SK-N-SH treated with all-trans-retinoic acid at 6 μM for 48 hours (cell line): ENCODE data around the gene OBSCN.
"Not testable (repeated sequence)": the region's sequence is repeated elsewhere in the genome, so short reads cannot be mapped to it uniquely, and the experiment has no call there.

Experiments
- ATAC-seq: fragments of 200-7000 bp; cut with Tn5 transposase; 3 replicates; pipeline ENCODE4 v1.9.1; 2020; ENCODE audit warnings: mild to moderate bottlenecking, moderate library complexity
- ARNTL ChIP-seq: fragments of 450-650 bp; formaldehyde crosslinking; IDR thresholded peaks from 2 replicates; pipeline ENCODE4 v1.5.0; 2020; ENCODE audit warnings: low read depth, mild to moderate bottlenecking, moderate library complexity, borderline replicate concordance
- BACH2 ChIP-seq: fragments of 250-450 bp; sonication (Bioruptor Pico); IDR thresholded peaks from 2 replicates; pipeline ENCODE4 v1.9.0; 2021; ENCODE audit warnings: mild to moderate bottlenecking, borderline replicate concordance
- CSDC2 ChIP-seq: fragments of 250-450 bp; sonication (Bioruptor Pico); IDR thresholded peaks from 2 replicates; pipeline ENCODE4 v1.5.0; 2020; ENCODE audit warnings: mild to moderate bottlenecking, moderate library complexity
- CSRNP3 ChIP-seq: fragments of 250-450 bp; sonication (Bioruptor Pico); IDR thresholded peaks from 2 replicates; pipeline ENCODE4 v1.5.1; 2021; ENCODE audit warnings: mild to moderate bottlenecking, moderate library complexity
- GLIS3 ChIP-seq: fragments of 250-450 bp; sonication (Bioruptor Pico); IDR thresholded peaks from 2 replicates; pipeline ENCODE4 v1.5.0; 2020; ENCODE audit warnings: mild to moderate bottlenecking, moderate library complexity
- ISL1 ChIP-seq: fragments of 250-450 bp; sonication (Bioruptor Pico); IDR thresholded peaks from 2 replicates; pipeline ENCODE4 v2.1.2; 2022; ENCODE audit warnings: mild to moderate bottlenecking, moderate library complexity
- OSR1 ChIP-seq: fragments of 250-450 bp; sonication (Bioruptor Pico); IDR thresholded peaks from 2 replicates; pipeline ENCODE4 v1.8.0; 2022; ENCODE audit warnings: moderate library complexity, mild to moderate bottlenecking, inconsistent platforms
- PPARA ChIP-seq: fragments of 250-450 bp; sonication (Bioruptor Pico); IDR thresholded peaks from 2 replicates; pipeline ENCODE4 v1.5.0; 2020; ENCODE audit warnings: mild to moderate bottlenecking, borderline replicate concordance
- RARB ChIP-seq: fragments of 250-450 bp; sonication (Bioruptor Pico); IDR thresholded peaks from 2 replicates; pipeline ENCODE4 v1.8.0; 2021; ENCODE audit warnings: mild to moderate bottlenecking, moderate library complexity
- SNAI2 ChIP-seq: fragments of 250-450 bp; sonication (Bioruptor Pico); IDR thresholded peaks from 2 replicates; pipeline ENCODE4 v1.5.0; 2020; ENCODE audit warnings: mild to moderate bottlenecking, moderate library complexity
- TCF4 ChIP-seq: fragments of 250-450 bp; sonication (Bioruptor Pico); IDR thresholded peaks from 2 replicates; pipeline ENCODE4 v1.8.0; 2021; ENCODE audit warnings: mild to moderate bottlenecking, moderate library complexity, borderline replicate concordance
- TOX ChIP-seq: fragments of 250-450 bp; sonication (Bioruptor Pico); IDR thresholded peaks from 2 replicates; pipeline ENCODE4 v1.8.0; 2021; ENCODE audit warnings: mild to moderate bottlenecking, moderate library complexity, borderline replicate concordance
- ZC3H10 ChIP-seq: fragments of 250-450 bp; sonication (Bioruptor Pico); IDR thresholded peaks from 2 replicates; pipeline ENCODE4 v1.5.1; 2021; ENCODE audit warnings: mild to moderate bottlenecking, moderate library complexity
- ZFP3 ChIP-seq: fragments of 250-450 bp; sonication (Bioruptor Pico); IDR thresholded peaks from 2 replicates; pipeline ENCODE4 v1.5.0; 2020; ENCODE audit warnings: mild to moderate bottlenecking, moderate library complexity
- ZFP30 ChIP-seq: fragments of 450-650 bp; formaldehyde crosslinking; IDR thresholded peaks from 2 replicates; pipeline ENCODE4 v1.5.0; 2022; ENCODE audit warnings: mild to moderate bottlenecking, moderate library complexity
- ZNF565 ChIP-seq: fragments of 450-650 bp; formaldehyde crosslinking; conservative IDR thresholded peaks from 2 replicates; pipeline ENCODE4 v1.5.0; 2020; ENCODE audit warnings: low read depth, mild to moderate bottlenecking, moderate library complexity
- ZNF70 ChIP-seq: fragments of 450-650 bp; formaldehyde crosslinking; IDR thresholded peaks from 2 replicates; pipeline ENCODE4 v1.5.0; 2020; ENCODE audit warnings: mild to moderate bottlenecking, moderate library complexity
- ZNF8 ChIP-seq: fragments of 450-650 bp; formaldehyde crosslinking; IDR thresholded peaks from 2 replicates; pipeline ENCODE4 v1.5.0; 2020; ENCODE audit warnings: mild to moderate bottlenecking, moderate library complexity
- TF ChIP-seq, protein P1 (sequence below): fragments of 250-450 bp; sonication (Bioruptor Pico); IDR thresholded peaks from 2 replicates; pipeline ENCODE4 v1.8.0; 2020; ENCODE audit warnings: mild to moderate bottlenecking, moderate library complexity, borderline replicate concordance
- TF ChIP-seq, protein P2 (sequence below): fragments of 250-450 bp; sonication (Bioruptor Pico); IDR thresholded peaks from 2 replicates; pipeline ENCODE4 v1.5.1; 2020; ENCODE audit warnings: low read depth, mild to moderate bottlenecking, moderate library complexity
- TF ChIP-seq, protein P3 (sequence below): fragments of 250-450 bp; sonication (Bioruptor Pico); IDR thresholded peaks from 2 replicates; pipeline ENCODE4 v1.5.0; 2020; ENCODE audit warnings: mild to moderate bottlenecking, moderate library complexity

OBSCN gene

DNA sequence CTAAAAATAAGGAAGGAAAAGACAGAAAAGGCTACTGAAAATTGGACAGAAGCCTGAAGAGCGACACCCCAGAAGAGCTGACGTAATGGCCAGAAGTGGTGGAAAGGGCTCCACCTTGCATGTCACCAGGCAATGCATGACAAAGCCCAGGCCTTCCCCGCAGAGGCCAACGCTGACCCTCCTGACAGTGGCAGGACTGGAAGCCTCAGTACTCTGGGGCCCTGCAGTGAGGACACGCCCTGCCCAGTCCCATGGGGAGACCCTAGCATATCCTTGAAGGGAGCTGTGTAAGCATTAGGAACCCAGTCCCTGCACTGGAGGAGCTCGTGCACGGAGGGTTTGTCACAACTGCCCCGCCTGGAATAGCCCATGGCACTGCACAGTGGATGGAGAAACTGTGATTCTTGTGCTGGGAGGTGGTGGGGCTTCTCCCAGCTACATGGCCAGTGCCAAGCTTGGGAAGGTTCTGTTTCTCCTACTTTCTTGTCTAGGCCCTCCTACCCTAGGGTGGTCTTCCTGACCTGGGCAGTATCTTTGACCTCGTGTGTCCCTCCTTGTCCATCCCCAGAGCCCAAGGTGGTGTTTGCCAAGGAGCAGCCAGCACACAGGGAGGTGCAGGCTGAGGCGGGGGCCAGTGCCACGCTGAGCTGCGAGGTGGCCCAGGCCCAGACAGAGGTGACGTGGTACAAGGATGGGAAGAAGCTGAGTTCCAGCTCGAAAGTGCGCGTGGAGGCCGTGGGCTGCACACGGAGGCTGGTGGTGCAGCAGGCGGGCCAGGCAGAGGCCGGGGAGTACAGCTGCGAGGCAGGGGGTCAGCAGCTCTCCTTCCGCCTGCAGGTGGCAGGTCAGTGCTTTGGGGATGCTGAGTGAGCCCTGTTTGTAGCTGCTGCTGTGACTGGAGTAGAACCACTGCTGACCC is 60.4 kb downstream of the OBSCN start:
- no peak for ATAC-seq

GRCh38 chr1:228268881-228269265 is 61.0 kb downstream of the OBSCN start:
- ATAC-seq: no peak
- TF ChIP-seq ARNTL (CRISPR knock-in tag) (no peak), ISL1 (CRISPR knock-in tag) (no peak), OSR1 (CRISPR knock-in tag) (no peak), BACH2 (CRISPR knock-in tag) (no peak), CSRNP3 (CRISPR knock-in tag) (no peak), ZNF70 (CRISPR knock-in tag) (no peak), ZC3H10 (CRISPR knock-in tag) (no peak), RARB (no peak), GLIS3 (CRISPR knock-in tag) (no peak), SNAI2 (no peak), ZNF565 (CRISPR knock-in tag) (no peak), ZFP30 (CRISPR knock-in tag) (no peak), CSDC2 (CRISPR knock-in tag) (no peak), ZNF8 (no peak)
- TF ChIP-seq, protein P1, sequence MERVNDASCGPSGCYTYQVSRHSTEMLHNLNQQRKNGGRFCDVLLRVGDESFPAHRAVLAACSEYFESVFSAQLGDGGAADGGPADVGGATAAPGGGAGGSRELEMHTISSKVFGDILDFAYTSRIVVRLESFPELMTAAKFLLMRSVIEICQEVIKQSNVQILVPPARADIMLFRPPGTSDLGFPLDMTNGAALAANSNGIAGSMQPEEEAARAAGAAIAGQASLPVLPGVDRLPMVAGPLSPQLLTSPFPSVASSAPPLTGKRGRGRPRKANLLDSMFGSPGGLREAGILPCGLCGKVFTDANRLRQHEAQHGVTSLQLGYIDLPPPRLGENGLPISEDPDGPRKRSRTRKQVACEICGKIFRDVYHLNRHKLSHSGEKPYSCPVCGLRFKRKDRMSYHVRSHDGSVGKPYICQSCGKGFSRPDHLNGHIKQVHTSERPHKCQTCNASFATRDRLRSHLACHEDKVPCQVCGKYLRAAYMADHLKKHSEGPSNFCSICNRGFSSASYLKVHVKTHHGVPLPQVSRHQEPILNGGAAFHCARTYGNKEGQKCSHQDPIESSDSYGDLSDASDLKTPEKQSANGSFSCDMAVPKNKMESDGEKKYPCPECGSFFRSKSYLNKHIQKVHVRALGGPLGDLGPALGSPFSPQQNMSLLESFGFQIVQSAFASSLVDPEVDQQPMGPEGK (CRISPR knock-in tag): no peak
- TF ChIP-seq, all 23 proteins: peak for 0

More for the DNA sequence above, 60.4 kb downstream of the OBSCN start:
- TF ChIP-seq CSDC2 (CRISPR knock-in tag): no peak
- TF ChIP-seq, protein P2, sequence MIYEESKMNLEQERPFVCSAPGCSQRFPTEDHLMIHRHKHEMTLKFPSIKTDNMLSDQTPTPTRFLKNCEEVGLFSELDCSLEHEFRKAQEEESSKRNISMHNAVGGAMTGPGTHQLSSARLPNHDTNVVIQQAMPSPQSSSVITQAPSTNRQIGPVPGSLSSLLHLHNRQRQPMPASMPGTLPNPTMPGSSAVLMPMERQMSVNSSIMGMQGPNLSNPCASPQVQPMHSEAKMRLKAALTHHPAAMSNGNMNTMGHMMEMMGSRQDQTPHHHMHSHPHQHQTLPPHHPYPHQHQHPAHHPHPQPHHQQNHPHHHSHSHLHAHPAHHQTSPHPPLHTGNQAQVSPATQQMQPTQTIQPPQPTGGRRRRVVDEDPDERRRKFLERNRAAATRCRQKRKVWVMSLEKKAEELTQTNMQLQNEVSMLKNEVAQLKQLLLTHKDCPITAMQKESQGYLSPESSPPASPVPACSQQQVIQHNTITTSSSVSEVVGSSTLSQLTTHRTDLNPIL: no peak
- no peak for TF ChIP-seq RARB
- no peak for TF ChIP-seq CSRNP3 (CRISPR knock-in tag)

GRCh38 chr1:228269431-228269830 is 61.6 kb downstream of the OBSCN start:
- ATAC-seq: not testable (repeated sequence)

DNA sequence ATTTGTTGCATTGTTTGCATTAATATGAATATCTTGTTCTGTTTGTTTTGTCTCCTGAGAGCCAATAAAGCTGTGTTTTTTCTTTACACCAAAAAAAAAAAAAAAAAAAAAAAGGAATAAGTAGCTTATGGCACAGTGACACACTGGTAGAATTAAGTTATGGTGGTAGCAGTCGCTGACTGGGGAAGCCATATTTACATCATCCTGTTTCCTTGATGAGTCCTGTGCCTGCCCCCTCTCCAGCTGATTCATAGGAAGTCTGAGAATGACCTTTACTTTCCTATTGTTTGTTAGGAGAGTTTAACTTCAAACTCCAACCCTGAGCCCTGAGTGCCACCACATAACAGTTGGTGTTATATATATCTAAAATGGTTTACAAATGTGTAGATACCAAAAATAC is 62.2 kb downstream of the OBSCN start:
- no peak for ATAC-seq
- no peak for TF ChIP-seq RARB
- no peak for TF ChIP-seq BACH2 (CRISPR knock-in tag)
- no peak for TF ChIP-seq PPARA (CRISPR knock-in tag)
- TF ChIP-seq, protein P3, sequence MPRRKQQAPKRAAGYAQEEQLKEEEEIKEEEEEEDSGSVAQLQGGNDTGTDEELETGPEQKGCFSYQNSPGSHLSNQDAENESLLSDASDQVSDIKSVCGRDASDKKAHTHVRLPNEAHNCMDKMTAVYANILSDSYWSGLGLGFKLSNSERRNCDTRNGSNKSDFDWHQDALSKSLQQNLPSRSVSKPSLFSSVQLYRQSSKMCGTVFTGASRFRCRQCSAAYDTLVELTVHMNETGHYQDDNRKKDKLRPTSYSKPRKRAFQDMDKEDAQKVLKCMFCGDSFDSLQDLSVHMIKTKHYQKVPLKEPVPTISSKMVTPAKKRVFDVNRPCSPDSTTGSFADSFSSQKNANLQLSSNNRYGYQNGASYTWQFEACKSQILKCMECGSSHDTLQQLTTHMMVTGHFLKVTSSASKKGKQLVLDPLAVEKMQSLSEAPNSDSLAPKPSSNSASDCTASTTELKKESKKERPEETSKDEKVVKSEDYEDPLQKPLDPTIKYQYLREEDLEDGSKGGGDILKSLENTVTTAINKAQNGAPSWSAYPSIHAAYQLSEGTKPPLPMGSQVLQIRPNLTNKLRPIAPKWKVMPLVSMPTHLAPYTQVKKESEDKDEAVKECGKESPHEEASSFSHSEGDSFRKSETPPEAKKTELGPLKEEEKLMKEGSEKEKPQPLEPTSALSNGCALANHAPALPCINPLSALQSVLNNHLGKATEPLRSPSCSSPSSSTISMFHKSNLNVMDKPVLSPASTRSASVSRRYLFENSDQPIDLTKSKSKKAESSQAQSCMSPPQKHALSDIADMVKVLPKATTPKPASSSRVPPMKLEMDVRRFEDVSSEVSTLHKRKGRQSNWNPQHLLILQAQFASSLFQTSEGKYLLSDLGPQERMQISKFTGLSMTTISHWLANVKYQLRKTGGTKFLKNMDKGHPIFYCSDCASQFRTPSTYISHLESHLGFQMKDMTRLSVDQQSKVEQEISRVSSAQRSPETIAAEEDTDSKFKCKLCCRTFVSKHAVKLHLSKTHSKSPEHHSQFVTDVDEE: no peak
- no peak for TF ChIP-seq ZNF70 (CRISPR knock-in tag)
- no peak for TF ChIP-seq CSRNP3 (CRISPR knock-in tag)
- no peak for TF ChIP-seq ZFP3 (CRISPR knock-in tag)
- TF ChIP-seq CSDC2 (CRISPR knock-in tag): no peak
- no peak for TF ChIP-seq TOX (CRISPR knock-in tag)
- TF ChIP-seq, protein P2: no peak
- TF ChIP-seq GLIS3 (CRISPR knock-in tag): no peak
- TF ChIP-seq ZC3H10 (CRISPR knock-in tag): no peak
- no peak for TF ChIP-seq ZNF8
- TF ChIP-seq TCF4 (CRISPR knock-in tag): no peak
